IPS-15b (cell line): ENCODE measurements around the gene CMIP.

ENCODE experiments used
- H3K27me3 ChIP-seq: one replicate; pipeline ENCODE4 v1.6.1; 2013; ENCODE audit warnings: low read length; ENCODE audit not compliant: control insufficient read depth, insufficient read depth
- H3K36me3 ChIP-seq: one replicate; pipeline ENCODE4 v1.6.1; 2013; ENCODE audit warnings: low read length; ENCODE audit not compliant: control insufficient read depth, insufficient read depth
- H3K4me1 ChIP-seq: one replicate; pipeline ENCODE4 v1.6.1; 2013; ENCODE audit warnings: mild to moderate bottlenecking, low read length; ENCODE audit not compliant: control insufficient read depth, insufficient read depth
- H3K4me3 ChIP-seq: one replicate; pipeline ENCODE4 v1.5.1; 2013; ENCODE audit warnings: low read depth, low read length
- H3K9ac ChIP-seq: one replicate; pipeline ENCODE4 v1.6.1; 2013; ENCODE audit warnings: low read depth, mild to moderate bottlenecking, low read length
- H3K9me3 ChIP-seq: one replicate; pipeline ENCODE4 v1.6.1; 2013; ENCODE audit warnings: mild to moderate bottlenecking, low read length; ENCODE audit not compliant: control insufficient read depth, insufficient read depth

CMIP gene

GRCh38 chr16:81564421-81564911 is 119.9 kb downstream of the CMIP start:
- Histone ChIP-seq H3K36me3 (peaks cover 7% of the 10 kb centered on the region), H3K4me3 (no peak overlapping the region), H3K9ac (no peak overlapping the region), H3K9me3 (no peaks in the 10 kb centered on the region), H3K4me1 (no peaks in the 10 kb centered on the region), H3K27me3 (no peaks in the 10 kb centered on the region)

GRCh38 chr16:81565321-81566028 is 120.9 kb downstream of the CMIP start:
- Histone ChIP-seq H3K4me3 (no peak overlapping the region), H3K4me1 (peaks cover 4% of the 10 kb centered on the region), H3K9ac (no peak overlapping the region), H3K27me3 (no peaks in the 10 kb centered on the region), H3K36me3 (peaks cover 7% of the 10 kb centered on the region), H3K9me3 (no peaks in the 10 kb centered on the region)

GRCh38 chr16:81566086-81567007 is 121.7 kb downstream of the CMIP start:
- Histone ChIP-seq H3K36me3 (peaks cover 7% of the 10 kb centered on the region), H3K9me3 (no peaks in the 10 kb centered on the region), H3K9ac (no peak overlapping the region), H3K4me3 (no peak overlapping the region), H3K27me3 (no peaks in the 10 kb centered on the region), H3K4me1 (peaks cover 4% of the 10 kb centered on the region)

GRCh38 chr16:81567087-81567486 is 122.5 kb downstream of the CMIP start:
- no peaks in the 10 kb centered on the region for H3K9me3 ChIP-seq
- H3K36me3 ChIP-seq: peaks cover 7% of the 10 kb centered on the region
- H3K4me1 ChIP-seq: peaks cover 4% of the 10 kb centered on the region
- H3K9ac ChIP-seq: no peak overlapping the region
- no peaks in the 10 kb centered on the region for H3K27me3 ChIP-seq
- H3K4me3 ChIP-seq: no peak overlapping the region

- H3K36me3 ChIP-seq: peaks cover 7% of the 10 kb centered on the region
- no peaks in the 10 kb centered on the region for H3K27me3 ChIP-seq
- peaks cover 4% of the 10 kb centered on the region for H3K4me1 ChIP-seq
- H3K9me3 ChIP-seq: no peaks in the 10 kb centered on the region
- H3K9ac ChIP-seq: peak overlapping the region; percentile 12
- no peak overlapping the region for H3K4me3 ChIP-seq
These were observed 123.6 kb downstream of the CMIP start for GRCh38 chr16:81567987-81568748.

GRCh38 chr16:81568749-81569087 is 124.1 kb downstream of the CMIP start:
- H3K4me1 ChIP-seq: peaks cover 4% of the 10 kb centered on the region
- H3K4me3 ChIP-seq: no peak overlapping the region
- no peaks in the 10 kb centered on the region for H3K9me3 ChIP-seq
- H3K27me3 ChIP-seq: no peaks in the 10 kb centered on the region
- H3K36me3 ChIP-seq: peaks cover 7% of the 10 kb centered on the region
- H3K9ac ChIP-seq: no peak overlapping the region

GRCh38 chr16:81569361-81570034 is 124.9 kb downstream of the CMIP start:
- H3K4me1 ChIP-seq: peaks cover 4% of the 10 kb centered on the region
- H3K27me3 ChIP-seq: no peaks in the 10 kb centered on the region
- peaks cover 7% of the 10 kb centered on the region for H3K36me3 ChIP-seq
- no peaks in the 10 kb centered on the region for H3K9me3 ChIP-seq
- no peak overlapping the region for H3K4me3 ChIP-seq
- no peak overlapping the region for H3K9ac ChIP-seq

- Histone ChIP-seq H3K9me3 (no peaks in the 10 kb centered on the region), H3K36me3 (peaks cover 6% of the 10 kb centered on the region), H3K4me3 (no peak overlapping the region), H3K9ac (no peak overlapping the region), H3K4me1 (peaks cover 4% of the 10 kb centered on the region), H3K27me3 (no peaks in the 10 kb centered on the region)
These were observed 125.7 kb downstream of the CMIP start for GRCh38 chr16:81570151-81570846.

- H3K9me3 ChIP-seq: no peaks in the 10 kb centered on the region
- H3K27me3 ChIP-seq: no peaks in the 10 kb centered on the region
- H3K4me1 ChIP-seq: peaks cover 4% of the 10 kb centered on the region
- H3K36me3 ChIP-seq: no peaks in the 10 kb centered on the region
- no peak overlapping the region for H3K4me3 ChIP-seq
- H3K9ac ChIP-seq: no peak overlapping the region
These were observed 126.6 kb downstream of the CMIP start for GRCh38 chr16:81571175-81571574.

- no peak overlapping the region for H3K4me3 ChIP-seq
- peaks cover 4% of the 10 kb centered on the region for H3K4me1 ChIP-seq
- H3K36me3 ChIP-seq: no peaks in the 10 kb centered on the region
- H3K9ac ChIP-seq: no peak overlapping the region
- no peaks in the 10 kb centered on the region for H3K27me3 ChIP-seq
- no peaks in the 10 kb centered on the region for H3K9me3 ChIP-seq
These were observed 127.2 kb downstream of the CMIP start for GRCh38 chr16:81571592-81572385.
